ENCODE data around the gene IKZF5. TPM values are rescaled to one million over a fixed set of nuclear protein-coding genes. Genes with fewer than 3 reads are reported as not detected.
A peak's percentile ranks its signal among the peaks of the same experiment; 100 is the strongest.

The IKZF5 gene
- total and polyA plus RNA-seq, 9 of the 15 experiments (the other 6 are each of a cell fraction or from before 2014, with no cell fraction given), result 3.8 to 19.6 (median 12.4) TPM

DNA sequence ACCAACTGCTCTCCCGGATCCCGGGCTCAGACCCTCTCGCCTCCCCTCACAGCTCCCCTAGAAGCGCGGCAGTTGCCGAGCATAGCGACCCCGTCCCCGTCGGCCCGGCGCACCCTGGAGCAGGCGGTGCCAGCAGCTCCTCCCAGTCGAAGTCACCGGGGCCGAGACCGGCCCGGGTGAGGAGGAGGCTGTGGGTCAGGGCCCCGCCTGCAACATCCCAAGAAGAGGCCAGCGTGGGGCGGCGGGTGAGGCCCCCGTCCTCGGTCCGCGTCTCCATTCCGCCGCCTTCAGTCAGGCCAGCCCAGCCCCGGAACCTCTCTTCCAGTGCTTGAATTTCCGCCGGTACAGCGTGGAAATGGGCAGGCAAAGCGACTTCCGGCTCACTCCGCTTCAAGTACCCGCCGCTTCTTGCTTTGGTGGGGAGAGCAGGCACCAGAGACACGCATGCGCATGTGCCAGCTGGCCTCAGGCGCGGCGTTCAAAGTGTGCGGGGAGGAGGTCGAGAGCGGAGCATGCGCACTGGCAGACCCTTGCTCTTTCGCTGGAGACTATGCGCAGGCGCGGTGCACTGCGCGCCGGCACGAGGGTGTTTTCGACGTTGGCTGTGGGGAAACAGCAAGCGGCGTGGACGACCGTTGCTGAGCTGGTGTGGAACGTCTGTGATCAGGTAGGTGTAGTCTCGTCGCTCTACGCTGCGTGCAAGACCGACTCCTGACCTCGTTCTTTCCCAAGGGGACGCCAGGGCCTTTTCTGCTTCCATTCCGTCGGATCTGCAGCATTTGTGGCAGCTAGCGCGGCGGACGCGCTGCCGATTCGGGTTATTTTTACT lies 54.5 kb downstream of the IKZF5 start, which contains the start of gene C10orf88 (continued):
- TF ChIP-seq ZNF609 (CRISPR knock-in tag; IDR thresholded peaks at IDR 0.05; ENCODE audit: borderline replicate concordance) (no peak), MNT (conservative IDR thresholded peaks at IDR 0.05) (peak; percentile 67 to 79), HDAC8 (tag; IDR thresholded peaks at IDR 0.05) (no peak), ZBTB2 (IDR thresholded peaks at IDR 0.05) (peak; percentile 100), TCFL5 (CRISPR knock-in tag; conservative IDR thresholded peaks at IDR 0.05) (no peak), DACH1 (IDR thresholded peaks at IDR 0.05; ENCODE audit: partially characterized antibody) (peak; percentile 75), CCAR2 (IDR thresholded peaks at IDR 0.05; ENCODE audit: low read depth, low read length) (no peak), BDP1 (IDR thresholded peaks at IDR 0.05; ENCODE audit: insufficient read depth, insufficient read length) (no peak), ZC3H11A (IDR thresholded peaks at IDR 0.05; ENCODE audit: low read depth, low read length) (0 out of 2 replicates have a peak, but pooled peaks have one; percentile 85), ZFP36 (IDR thresholded peaks at IDR 0.05; ENCODE audit: low read depth, low read length, partially characterized antibody) (no peak), ZKSCAN8 (CRISPR knock-in tag; IDR thresholded peaks at IDR 0.05) (no peak), E2F8 (IDR thresholded peaks at IDR 0.05; ENCODE audit: low read depth, partially characterized antibody) (peak; percentile 61), HLTF (IDR thresholded peaks at IDR 0.05) (0 out of 2 replicates have a peak, but pooled peaks have one; percentile 13)
- TF ChIP-seq, protein P1, sequence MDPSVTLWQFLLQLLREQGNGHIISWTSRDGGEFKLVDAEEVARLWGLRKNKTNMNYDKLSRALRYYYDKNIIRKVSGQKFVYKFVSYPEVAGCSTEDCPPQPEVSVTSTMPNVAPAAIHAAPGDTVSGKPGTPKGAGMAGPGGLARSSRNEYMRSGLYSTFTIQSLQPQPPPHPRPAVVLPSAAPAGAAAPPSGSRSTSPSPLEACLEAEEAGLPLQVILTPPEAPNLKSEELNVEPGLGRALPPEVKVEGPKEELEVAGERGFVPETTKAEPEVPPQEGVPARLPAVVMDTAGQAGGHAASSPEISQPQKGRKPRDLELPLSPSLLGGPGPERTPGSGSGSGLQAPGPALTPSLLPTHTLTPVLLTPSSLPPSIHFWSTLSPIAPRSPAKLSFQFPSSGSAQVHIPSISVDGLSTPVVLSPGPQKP (CRISPR knock-in tag; IDR thresholded peaks at IDR 0.05), result no peak

Data from K562 (cell line).